GM04504 (cell line): ENCODE data around the gene SMAD1.

Source experiments
- DNase-seq: peaks from one replicate; pipeline ENCODE4 v3.0.0-alpha.2; 2012; ENCODE audit warnings: low read depth

The SMAD1 gene

GRCh38 chr4:145489556-145489955 lies 7.9 kb downstream of the SMAD1 start:
- DNase-seq, result no peak

- no peak for DNase-seq
These were observed 8.7 kb downstream of the SMAD1 start for GRCh38 chr4:145490361-145490760.

- no peak for DNase-seq
These were observed 9.1 kb downstream of the SMAD1 start for GRCh38 chr4:145490796-145491195.

- DNase-seq, result no peak
These were observed 10.7 kb downstream of the SMAD1 start for GRCh38 chr4:145492376-145492775.

- DNase-seq, result no peak
These were observed 11.5 kb downstream of the SMAD1 start for GRCh38 chr4:145493166-145493565.

DNA sequence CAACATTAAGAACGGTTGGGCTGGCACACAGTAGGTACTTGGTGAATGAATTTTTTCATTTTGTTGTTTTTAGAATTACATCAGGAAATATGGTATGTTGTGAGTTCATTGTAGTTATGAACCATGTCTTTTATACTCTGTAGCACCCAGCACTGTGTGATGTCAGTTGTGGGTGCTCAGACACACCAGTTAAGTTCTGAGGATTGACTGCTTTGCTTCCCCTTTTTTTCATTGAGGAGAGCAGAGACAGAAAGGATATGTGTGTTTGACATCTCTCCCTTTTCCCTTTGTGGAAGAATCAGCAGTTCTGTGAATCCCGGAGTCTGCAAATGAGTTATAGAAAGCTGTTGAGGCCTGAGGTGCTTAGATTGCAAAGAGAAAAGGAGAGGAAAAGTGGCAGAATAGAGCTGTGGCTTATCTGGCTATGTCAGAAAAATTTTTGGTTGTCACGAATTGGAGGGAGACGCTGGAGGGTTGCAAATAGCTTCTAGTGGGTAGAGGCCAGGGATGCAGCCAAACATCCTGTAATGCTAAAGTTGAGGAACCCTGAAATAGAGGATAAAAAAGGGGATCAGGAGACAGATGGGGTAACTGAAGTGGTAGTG lies 13.1 kb downstream of the SMAD1 start:
- no peak for DNase-seq

- DNase-seq, result no peak
These were observed 14.6 kb downstream of the SMAD1 start for GRCh38 chr4:145496292-145496691.

- DNase-seq, result no peak
These were observed 15.8 kb downstream of the SMAD1 start for GRCh38 chr4:145497199-145498149.

- no peak for DNase-seq
These were observed 16.8 kb downstream of the SMAD1 start for GRCh38 chr4:145498430-145498829.

- no peak for DNase-seq
These were observed 19.5 kb downstream of the SMAD1 start for GRCh38 chr4:145501051-145501660.

DNA sequence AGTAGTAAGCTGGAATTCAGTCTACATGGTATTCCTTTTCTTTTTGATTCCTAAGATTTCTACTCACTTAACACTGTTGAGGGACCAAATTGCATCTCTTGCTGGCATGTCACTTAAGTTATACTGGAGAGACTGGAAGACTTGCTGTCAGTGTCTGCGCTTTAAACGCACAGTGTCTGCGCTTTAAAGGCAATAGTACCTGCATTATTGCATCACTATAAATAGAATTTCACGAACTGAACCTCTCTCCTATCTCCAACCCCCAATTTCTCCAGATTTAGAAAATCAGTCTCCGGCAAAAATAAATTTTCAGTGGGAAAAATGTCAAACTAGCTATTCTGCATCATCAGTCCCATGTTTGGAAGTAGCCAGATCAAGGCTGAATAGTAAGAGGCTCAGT lies 21.2 kb downstream of the SMAD1 start:
- DNase-seq, result no peak

- DNase-seq, result no peak
These were observed 21.9 kb downstream of the SMAD1 start for GRCh38 chr4:145503486-145504072.

- no peak for DNase-seq
These were observed 24.3 kb downstream of the SMAD1 start for GRCh38 chr4:145505995-145506394.

- DNase-seq, result no peak
These were observed 26.0 kb downstream of the SMAD1 start for GRCh38 chr4:145507636-145508035.

DNA sequence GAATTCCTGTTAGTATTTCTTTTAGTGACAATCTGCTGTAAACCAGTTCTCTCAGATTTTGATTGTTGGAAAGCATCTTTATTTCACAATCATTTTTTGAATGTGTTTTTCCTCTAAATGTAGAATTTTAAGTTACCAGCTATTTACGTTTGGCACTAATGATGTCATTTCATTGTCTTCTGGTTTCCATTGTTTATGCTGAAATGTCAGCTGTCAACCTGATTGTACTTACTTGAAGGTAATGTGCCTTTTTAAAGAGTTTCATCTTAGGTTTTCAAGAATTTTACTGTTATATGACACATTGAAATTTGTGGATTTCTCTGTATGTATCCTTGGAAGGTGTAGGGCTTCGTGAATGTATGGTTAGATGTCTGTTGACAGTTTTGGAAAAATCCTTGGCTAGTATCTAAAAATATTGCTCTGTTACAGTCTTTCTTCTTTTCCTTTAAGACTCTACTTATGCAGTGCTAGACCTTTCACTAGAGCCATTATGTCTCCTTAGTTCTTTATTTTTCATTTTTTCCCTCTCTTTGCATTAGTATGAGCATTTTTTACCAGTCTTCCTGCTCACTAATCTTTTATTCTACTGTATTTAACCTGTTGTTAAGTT lies 30.4 kb downstream of the SMAD1 start:
- no peak for DNase-seq

DNA sequence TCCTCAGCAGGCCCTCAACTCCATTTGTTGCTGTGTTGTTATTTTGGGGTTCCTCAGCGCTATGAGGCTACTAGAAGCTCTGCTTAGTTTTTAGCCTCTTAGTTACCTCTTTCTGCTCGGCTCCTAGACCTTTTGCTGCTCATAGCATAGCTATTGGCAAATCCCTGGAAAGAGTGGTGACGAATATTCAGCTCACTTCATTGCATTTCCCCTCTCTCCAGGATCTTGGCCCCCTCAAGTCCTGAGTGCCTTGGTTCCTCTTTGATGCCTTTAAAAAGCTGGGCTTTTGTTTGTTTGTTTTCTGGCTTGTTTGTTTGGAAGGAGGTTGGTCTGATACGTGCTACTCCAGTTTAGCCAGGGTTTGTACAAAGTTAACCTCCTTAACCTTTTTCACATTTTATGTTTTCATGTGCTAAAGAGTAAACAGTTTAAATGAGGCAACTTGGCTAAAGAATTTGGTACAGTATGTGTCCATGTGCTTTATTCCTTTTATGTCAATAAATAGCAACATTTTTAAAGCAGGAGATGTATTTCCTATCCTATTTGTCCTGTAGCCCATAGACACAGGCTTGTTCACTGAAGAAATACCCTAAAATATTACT lies 31.5 kb downstream of the SMAD1 start:
- no peak for DNase-seq

DNA sequence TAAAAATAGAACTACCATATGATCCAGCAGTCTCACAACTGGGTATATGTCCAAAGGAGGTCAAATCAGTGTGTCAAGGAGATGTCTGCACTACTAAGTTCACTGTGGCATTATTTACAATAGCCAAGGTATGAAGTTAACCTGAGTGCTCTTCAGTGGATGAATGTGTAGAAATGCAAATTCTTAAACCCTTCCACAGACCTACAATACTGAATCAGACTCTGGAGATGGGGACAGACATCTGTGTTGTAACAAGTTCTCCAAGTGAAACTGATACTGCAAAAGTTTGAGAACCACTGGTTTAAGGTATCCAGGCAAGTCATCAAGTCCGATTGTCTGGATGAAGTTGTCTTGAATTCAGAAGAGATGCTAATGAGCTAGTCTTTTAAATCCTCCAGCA lies 38.5 kb downstream of the SMAD1 start:
- no peak for DNase-seq

DNA sequence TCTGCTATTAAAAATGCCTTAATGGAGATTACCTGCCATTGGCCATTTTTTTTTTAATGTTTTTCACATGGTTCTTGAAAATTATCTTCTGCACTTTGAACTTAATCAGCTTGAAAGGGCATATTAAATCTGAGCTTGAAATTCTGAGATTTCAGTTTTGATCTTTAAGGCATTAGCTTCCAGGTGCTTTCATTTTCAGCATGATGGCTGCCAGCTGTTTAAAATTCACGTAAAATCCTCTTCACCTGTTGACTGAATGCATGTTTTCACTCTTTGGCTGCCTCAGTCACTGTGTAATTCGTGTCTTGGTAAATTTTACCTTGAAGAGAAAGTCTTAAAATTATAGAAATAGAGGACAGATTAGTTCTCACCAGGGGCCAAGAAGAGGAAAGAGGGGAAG lies 39.6 kb downstream of the SMAD1 start:
- no peak for DNase-seq

- no peak for DNase-seq
These were observed 41.5 kb downstream of the SMAD1 start for GRCh38 chr4:145523117-145523516.

DNA sequence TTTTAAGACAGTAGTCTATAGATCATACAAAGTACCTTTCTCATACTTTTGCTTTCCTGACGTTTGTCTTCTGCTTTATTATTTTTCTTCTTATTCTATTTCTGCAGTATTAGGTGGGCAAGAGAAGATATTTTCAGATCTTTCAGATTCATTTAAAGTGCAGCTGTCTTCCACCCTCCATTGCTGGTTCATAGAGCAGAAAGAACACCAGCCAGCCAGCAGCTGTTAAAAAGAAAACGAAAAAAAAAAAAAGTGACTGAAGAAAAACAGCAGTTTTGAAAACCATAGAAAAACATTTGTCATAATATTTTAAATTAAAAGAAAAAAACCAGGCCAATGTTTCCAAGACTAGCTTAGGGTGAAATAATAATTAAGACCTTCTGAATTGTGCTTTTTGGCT lies 42.9 kb downstream of the SMAD1 start:
- DNase-seq, result no peak

DNA sequence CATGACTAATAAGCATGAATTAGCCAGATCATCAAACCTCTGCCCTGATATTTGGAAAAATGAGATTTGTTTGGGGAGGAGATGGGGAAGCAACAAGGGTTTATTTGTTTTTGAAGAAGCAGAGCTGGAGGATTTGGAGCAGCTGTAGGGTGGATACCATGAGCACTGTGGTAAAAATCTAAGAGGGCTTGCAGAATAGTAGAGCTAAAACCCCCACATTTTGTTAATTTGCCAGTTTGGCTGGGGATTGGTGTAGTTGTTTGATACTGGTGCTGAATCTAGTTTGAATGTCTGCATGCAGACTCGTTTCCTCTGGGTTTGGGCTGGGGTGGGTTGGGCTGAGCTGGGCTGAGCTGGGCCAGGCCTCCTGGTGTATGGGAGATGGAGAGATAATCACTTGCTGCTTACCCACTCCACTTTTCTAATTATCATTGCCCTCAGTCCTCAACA lies 43.7 kb downstream of the SMAD1 start:
- DNase-seq, result no peak

GRCh38 chr4:145527773-145528172 lies 46.1 kb downstream of the SMAD1 start:
- no peak for DNase-seq
